Ascending aorta (tissue), 2 donors: Measurements from ENCODE around the gene ABCB7. TPM values are rescaled to one million over a fixed set of nuclear protein-coding genes. Genes with fewer than 3 reads are reported as not detected.
"Not testable (repeated sequence)": the region's sequence is repeated elsewhere in the genome, so short reads cannot be mapped to it uniquely, and the experiment has no call there.

ENCODE experiments used
- DNase-seq, 2 donors: peaks; one replicate each; pipeline ENCODE4 v3.0.0-alpha.2; 2019; ENCODE audit warnings: low spot score in 2 of 2
- H3K27ac ChIP-seq, 2 donors: fragments of 200-600 bp; sonication (generic); one replicate each; pipeline ENCODE4 v1.5.1; 2016 to 2017; ENCODE audit warnings: mild to moderate bottlenecking in 1 of 2
- H3K27me3 ChIP-seq: fragments of 200-600 bp; sonication (generic); one replicate; pipeline ENCODE4 v1.5.1; 2017
- H3K36me3 ChIP-seq, 2 donors: fragments of 200-600 bp; sonication (generic); one replicate each; pipeline ENCODE4 v1.5.1; 2016
- H3K4me1 ChIP-seq, 2 donors: fragments of 200-600 bp; sonication (generic); one replicate each; pipeline ENCODE4 v1.5.1; 2016 to 2017; ENCODE audit warnings: mild to moderate bottlenecking in 1 of 2
- H3K4me3 ChIP-seq, 2 donors: fragments of 200-600 bp; sonication (generic); one replicate each; pipeline ENCODE4 v1.5.1; 2016 to 2017; ENCODE audit warnings: mild to moderate bottlenecking in 1 of 2
- H3K9me3 ChIP-seq, 2 donors: fragments of 200-600 bp; sonication (generic); one replicate each; pipeline ENCODE4 v1.5.1; 2016
- intact Hi-C: fragments of 100-400 bp; cut with DNase I; formaldehyde crosslinking; loops from one replicate; pipeline ENCODE4 v1.15.1; 2023
- total RNA-seq: library from RNA; depleted of rRNA; stranded (reverse); fragments of >200 nt; gene quantifications from one replicate; pipeline ENCODE4 v1.1.0, GENCODE V29; 2016
- TF ChIP-seq, protein P1 (sequence below), 3 experiments: fragments of 200-600 bp in 2 of 3; fragments of 450-650 bp in 1 of 3; sonication (generic) in 2 of 3; IDR thresholded peaks; one replicate each; pipeline ENCODE4 v1.5.1; 2016 to 2019; ENCODE audit warnings: antibody characterized with exemption in 3 of 3, mild to moderate bottlenecking in 1 of 3, moderate library complexity in 1 of 3

Gene ABCB7
- 157 TPM for total RNA-seq

DNA sequence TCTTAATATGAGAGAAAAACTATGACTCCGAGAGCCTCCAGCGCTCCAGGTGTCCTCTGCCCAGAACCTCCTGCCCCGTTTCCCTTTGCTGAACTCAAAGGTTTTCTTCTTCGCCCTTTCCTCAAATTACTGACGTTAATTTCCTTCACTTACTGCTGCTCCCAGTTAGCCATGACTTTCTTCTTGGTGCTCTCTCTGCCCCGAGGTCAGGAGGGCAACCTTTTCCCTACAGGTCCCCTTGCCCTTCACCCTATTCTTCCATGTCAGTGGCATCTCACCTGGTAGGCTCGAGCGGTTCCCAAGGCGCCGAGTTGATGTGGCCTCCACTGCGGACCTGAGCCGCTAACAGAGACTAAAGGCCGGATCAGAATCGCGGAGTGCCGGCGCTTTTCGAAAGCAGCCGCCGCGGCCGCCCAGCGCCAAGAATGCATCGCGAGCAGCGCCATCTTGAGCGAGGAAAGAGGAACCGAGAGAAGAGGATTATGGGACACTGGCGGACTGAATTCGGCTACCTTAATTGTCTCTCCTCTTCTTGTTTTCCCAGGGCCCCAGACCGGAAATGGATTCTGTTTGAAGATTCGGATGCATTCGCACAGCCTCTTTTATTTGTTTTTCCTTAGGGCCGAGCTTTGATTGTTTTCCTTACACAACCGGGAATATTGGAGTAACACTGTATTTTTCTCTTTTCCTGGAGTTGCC is at the start of gene ABCB7:
TSS of gene ABCB7 (minus strand) at position 457 of the 699 bp plus-strand sequence. CDS start at position 446, 11 bp downstream.
- Histone ChIP-seq H3K4me1 (no peaks in the 10 kb centered on the region), H3K27me3 (no peaks in the 10 kb centered on the region), H3K27ac (peak within 1 kb of the TSS; percentile 73 to 81), H3K4me3 (peak within 1 kb of the TSS; percentile 49 to 69), H3K36me3 (no peaks in the 10 kb centered on the region), H3K9me3 (no peaks in the 10 kb centered on the region)
- intact Hi-C loops: loop anchor here (2.0 to 10.0 kb wide), 5 partner anchors 119 to 541 kb away; partner anchors contain the start of genes NEXMIF, RLIM, UPRT and ZDHHC15
- TF ChIP-seq, protein P1, sequence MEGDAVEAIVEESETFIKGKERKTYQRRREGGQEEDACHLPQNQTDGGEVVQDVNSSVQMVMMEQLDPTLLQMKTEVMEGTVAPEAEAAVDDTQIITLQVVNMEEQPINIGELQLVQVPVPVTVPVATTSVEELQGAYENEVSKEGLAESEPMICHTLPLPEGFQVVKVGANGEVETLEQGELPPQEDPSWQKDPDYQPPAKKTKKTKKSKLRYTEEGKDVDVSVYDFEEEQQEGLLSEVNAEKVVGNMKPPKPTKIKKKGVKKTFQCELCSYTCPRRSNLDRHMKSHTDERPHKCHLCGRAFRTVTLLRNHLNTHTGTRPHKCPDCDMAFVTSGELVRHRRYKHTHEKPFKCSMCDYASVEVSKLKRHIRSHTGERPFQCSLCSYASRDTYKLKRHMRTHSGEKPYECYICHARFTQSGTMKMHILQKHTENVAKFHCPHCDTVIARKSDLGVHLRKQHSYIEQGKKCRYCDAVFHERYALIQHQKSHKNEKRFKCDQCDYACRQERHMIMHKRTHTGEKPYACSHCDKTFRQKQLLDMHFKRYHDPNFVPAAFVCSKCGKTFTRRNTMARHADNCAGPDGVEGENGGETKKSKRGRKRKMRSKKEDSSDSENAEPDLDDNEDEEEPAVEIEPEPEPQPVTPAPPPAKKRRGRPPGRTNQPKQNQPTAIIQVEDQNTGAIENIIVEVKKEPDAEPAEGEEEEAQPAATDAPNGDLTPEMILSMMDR (IDR thresholded peaks at IDR 0.05): peak in 1 of 3 experiments; percentile 41
- DNase-seq: peak in 1 of 2 donors; percentile 75

GRCh38 chrX:75188415-75189206 is 32.5 kb upstream of the ABCB7 start:
- H3K9me3 ChIP-seq, H3K4me1 ChIP-seq, DNase-seq, H3K27ac ChIP-seq, intact Hi-C loops, H3K4me3 ChIP-seq, H3K27me3 ChIP-seq, H3K36me3 ChIP-seq: not testable (repeated sequence)

GRCh38 chrX:75181721-75182120 is 25.6 kb upstream of the ABCB7 start:
- Histone ChIP-seq H3K27ac (no peak overlapping the region), H3K4me1 (no peaks in the 10 kb centered on the region), H3K27me3 (no peaks in the 10 kb centered on the region), H3K4me3 (no peak overlapping the region), H3K9me3 (no peaks in the 10 kb centered on the region), H3K36me3 (no peaks in the 10 kb centered on the region)
- intact Hi-C loops: no loop called here
- TF ChIP-seq, protein P1 (IDR thresholded peaks at IDR 0.05): no peak
- no peak for DNase-seq

DNA sequence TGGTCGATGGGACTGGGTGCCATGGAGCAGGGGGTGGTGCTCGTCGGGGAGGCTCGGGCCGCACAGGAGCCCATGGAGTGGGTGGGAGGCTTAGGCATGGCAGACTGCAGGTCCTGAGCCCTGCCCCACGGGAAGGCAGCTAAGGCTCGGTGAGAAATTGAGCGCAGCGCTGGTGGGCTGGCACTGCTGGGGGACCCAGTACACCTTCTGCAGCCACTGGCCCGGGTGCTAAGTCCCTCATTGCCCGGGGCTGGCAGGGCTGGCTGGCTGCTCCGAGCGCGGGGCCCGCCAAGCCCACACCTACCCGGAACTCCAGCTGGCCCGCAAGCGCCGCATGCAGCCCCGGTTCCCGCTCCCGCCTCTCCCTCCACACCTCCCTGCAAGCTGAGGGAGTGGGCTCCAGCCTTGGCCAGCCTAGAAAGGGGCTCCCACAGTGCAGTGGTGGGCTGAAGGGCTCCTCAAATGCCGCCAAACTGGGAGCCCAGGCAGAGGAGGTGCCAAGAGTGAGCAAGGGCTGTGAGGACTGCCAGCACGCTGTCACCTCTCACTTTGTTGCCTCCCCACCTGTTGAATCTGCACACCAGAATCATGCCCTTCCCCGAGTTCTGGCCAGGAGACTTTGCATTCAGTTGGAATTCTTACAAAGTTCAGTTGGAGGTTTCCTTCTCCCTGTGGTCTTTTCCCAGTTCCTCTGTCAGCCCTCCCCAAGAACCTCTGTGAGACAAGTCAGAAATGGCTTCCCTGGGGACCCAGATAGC is 23.6 kb upstream of the ABCB7 start:
- H3K27ac ChIP-seq, H3K4me3 ChIP-seq, H3K9me3 ChIP-seq, H3K27me3 ChIP-seq, DNase-seq, intact Hi-C loops, H3K4me1 ChIP-seq, H3K36me3 ChIP-seq: not testable (repeated sequence)

DNA sequence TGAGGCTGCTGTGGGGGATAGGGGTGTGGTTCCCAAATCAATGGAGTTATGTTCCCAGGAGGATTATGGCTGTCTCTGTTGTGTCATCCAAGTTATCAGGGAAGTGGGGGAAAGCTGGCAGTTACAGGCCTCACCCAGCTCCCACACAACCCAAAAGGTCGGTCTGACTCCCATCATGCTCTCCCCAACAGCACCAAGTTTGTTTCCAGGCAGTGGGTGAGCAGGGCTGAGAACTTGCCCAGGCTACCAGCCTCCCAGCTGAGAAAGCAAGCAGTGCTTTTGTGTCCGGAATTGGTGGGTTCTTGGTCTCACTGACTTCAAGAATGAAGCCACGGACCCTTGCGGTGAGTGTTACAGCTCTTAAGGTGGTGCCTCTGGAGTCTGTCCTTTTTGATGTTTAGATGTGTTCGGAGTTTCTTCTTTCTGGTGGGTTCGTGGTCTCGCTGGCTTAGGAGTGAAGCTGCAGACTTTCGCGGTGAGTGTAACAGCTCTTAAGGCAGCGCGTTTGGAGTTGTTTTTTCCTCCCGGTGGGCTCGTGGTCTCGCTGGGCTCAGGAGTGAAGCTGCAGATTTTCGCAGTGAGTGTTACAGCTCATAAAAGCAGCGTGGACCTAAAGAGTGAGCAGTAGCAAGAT is 16.3 kb upstream of the ABCB7 start:
- H3K4me1 ChIP-seq, H3K27ac ChIP-seq, H3K4me3 ChIP-seq, H3K27me3 ChIP-seq, H3K9me3 ChIP-seq, H3K36me3 ChIP-seq, DNase-seq, intact Hi-C loops: not testable (repeated sequence)

GRCh38 chrX:75158054-75158453 is 2.0 kb upstream of the ABCB7 start:
- TF ChIP-seq, protein P1 (IDR thresholded peaks at IDR 0.05): no peak
- no peaks in the 10 kb centered on the region for H3K9me3 ChIP-seq
- no peaks in the 10 kb centered on the region for H3K4me1 ChIP-seq
- H3K4me3 ChIP-seq: no peak overlapping the region
- no peaks in the 10 kb centered on the region for H3K36me3 ChIP-seq
- intact Hi-C loops: loop anchor here (10.0 kb wide), 4 partner anchors 233 to 543 kb away; partner anchors contain the start of genes NEXMIF, RLIM and ZDHHC15
- H3K27ac ChIP-seq: no peak overlapping the region
- no peak for DNase-seq
- no peaks in the 10 kb centered on the region for H3K27me3 ChIP-seq
